ENCODE measurements around the gene LDLR. TPM values are rescaled to one million over a fixed set of nuclear protein-coding genes. Genes with fewer than 3 reads are reported as not detected.

The LDLR gene
- total and polyA plus RNA-seq, 9 donors = 13.9 to 34.3 (median 23.5) TPM

DNA sequence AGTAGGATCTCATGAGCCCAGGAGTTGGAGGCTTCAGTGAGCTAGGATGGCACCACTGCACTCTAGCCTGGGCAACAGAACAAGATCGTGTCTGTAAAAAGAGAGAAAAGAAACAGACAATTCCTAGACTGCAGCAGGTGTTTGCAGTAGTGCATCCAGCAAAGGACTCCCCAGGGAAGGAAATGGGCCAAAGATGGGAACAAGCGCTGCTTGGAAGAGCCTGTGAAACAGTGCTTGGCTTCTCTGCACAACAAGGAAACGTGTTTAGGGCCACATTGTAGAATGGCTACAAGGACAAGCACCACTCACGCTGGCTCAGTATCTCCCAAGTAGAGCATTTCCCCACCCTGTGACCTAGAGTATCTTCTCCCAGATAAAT, 35.5 kb upstream of the LDLR start:
- H3K4me1 ChIP-seq (ENCODE audit: control insufficient read depth, insufficient read depth, low read length) = peaks cover 19% of the 10 kb centered on the region
- H3K27me3 ChIP-seq (ENCODE audit: control insufficient read depth, insufficient read depth, low read length) = no peaks in the 10 kb centered on the region
- 35% methylated on average over 4 of the region's 4 CpGs for WGBS (ENCODE audit: insufficient coverage)
- peaks cover 72% of the 10 kb centered on the region for H3K36me3 ChIP-seq (ENCODE audit: control insufficient read depth, insufficient read depth, low read length)
- DNase-seq = peak; percentile 85
- no peaks in the 10 kb centered on the region for H3K9me3 ChIP-seq (replicated peaks; ENCODE audit: control insufficient read depth, low read depth, low read length)
- H3K4me3 ChIP-seq (ENCODE audit: low read length) = no peak overlapping the region
- H3K27ac ChIP-seq (ENCODE audit: low read length) = no peak overlapping the region

DNA sequence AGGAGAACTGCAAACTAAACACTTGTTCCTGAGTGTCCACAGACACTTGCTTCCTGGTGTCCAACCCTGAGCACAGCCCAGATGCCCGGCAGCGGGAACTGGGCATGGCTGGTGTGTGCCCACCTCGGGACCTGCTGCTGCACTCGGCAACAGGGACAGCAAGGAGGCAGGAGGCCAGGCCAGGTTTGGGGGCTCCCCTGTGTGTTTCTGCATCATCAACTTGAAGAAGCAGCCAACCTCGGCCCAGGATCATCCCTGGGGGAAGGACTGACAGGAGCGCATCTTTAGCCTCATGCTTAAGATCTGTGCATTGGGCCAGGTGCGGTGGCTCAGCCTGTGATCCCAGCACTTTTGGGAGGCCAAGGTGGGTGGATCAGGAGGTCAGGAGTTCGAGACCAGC, 35.1 kb upstream of the LDLR start:
- WGBS (ENCODE audit: insufficient coverage) = 67% methylated on average over 7 of the region's 8 CpGs
- Histone ChIP-seq H3K27ac (ENCODE audit: low read length) (no peak overlapping the region), H3K36me3 (ENCODE audit: control insufficient read depth, insufficient read depth, low read length) (peaks cover 71% of the 10 kb centered on the region), H3K27me3 (ENCODE audit: control insufficient read depth, insufficient read depth, low read length) (no peaks in the 10 kb centered on the region), H3K4me3 (ENCODE audit: low read length) (no peak overlapping the region), H3K4me1 (ENCODE audit: control insufficient read depth, insufficient read depth, low read length) (peaks cover 15% of the 10 kb centered on the region), H3K9me3 (replicated peaks; ENCODE audit: control insufficient read depth, low read depth, low read length) (no peaks in the 10 kb centered on the region)
- no peak for DNase-seq

GRCh38 chr19:11054628-11055027, 34.6 kb upstream of the LDLR start:
- H3K4me3 ChIP-seq (ENCODE audit: low read length) = no peak overlapping the region
- H3K27ac ChIP-seq (ENCODE audit: low read length) = no peak overlapping the region
- peaks cover 71% of the 10 kb centered on the region for H3K36me3 ChIP-seq (ENCODE audit: control insufficient read depth, insufficient read depth, low read length)
- no peaks in the 10 kb centered on the region for H3K9me3 ChIP-seq (replicated peaks; ENCODE audit: control insufficient read depth, low read depth, low read length)
- no peaks in the 10 kb centered on the region for H3K27me3 ChIP-seq (ENCODE audit: control insufficient read depth, insufficient read depth, low read length)
- no peak for DNase-seq
- WGBS (ENCODE audit: insufficient coverage) = 86% methylated on average over 6 of the region's 8 CpGs
- H3K4me1 ChIP-seq (ENCODE audit: control insufficient read depth, insufficient read depth, low read length) = peaks cover 10% of the 10 kb centered on the region

DNA sequence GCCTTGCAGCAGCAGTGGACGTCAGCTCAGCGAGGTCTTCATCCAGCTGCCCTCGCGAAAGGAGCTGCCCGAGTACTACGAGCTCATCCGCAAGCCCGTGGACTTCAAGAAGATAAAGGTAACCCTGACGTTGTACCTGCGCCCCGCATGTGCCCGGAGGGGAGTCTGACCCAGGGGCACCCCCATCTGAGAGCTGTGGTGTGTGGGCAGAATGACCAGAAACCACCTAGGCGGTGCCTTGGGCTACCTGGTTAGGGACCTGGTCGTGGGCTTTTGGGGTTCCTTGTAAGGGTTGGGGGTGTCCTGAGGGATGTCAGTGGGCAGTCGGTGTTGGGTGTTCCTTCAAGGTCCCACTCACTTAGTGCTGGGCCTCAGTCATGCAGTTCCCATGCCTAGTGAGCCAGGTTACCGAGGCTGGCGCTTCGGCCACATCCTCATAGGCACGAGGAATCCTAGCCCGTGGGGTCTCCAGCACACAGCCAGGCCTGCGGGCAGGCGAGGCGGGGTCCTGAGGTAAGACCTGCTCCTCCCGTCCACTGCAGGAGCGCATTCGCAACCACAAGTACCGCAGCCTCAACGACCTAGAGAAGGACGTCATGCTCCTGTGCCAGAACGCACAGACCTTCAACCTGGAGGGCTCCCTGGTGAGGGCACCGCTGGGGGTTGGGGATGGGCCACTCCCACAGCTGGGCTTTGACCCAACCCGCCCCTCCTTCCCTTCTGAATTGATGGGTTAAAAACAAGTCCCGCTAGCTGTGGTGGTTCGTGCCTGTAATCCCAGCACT, 30.8 kb upstream of the LDLR start:
- no peak for DNase-seq

GRCh38 chr19:11059511-11060358, 29.5 kb upstream of the LDLR start:
- peaks cover under 1% of the 10 kb centered on the region for H3K4me1 ChIP-seq (ENCODE audit: control insufficient read depth, insufficient read depth, low read length)
- H3K9me3 ChIP-seq (replicated peaks; ENCODE audit: control insufficient read depth, low read depth, low read length) = no peaks in the 10 kb centered on the region
- no peak overlapping the region for H3K4me3 ChIP-seq (ENCODE audit: low read length)
- WGBS (ENCODE audit: insufficient coverage) = 92% methylated on average over 38 of the region's 43 CpGs
- peaks cover 69% of the 10 kb centered on the region for H3K36me3 ChIP-seq (ENCODE audit: control insufficient read depth, insufficient read depth, low read length)
- H3K27me3 ChIP-seq (ENCODE audit: control insufficient read depth, insufficient read depth, low read length) = no peaks in the 10 kb centered on the region
- no peak for DNase-seq
- no peak overlapping the region for H3K27ac ChIP-seq (ENCODE audit: low read length)

More for the DNA sequence above, 30.8 kb upstream of the LDLR start:
- Histone ChIP-seq H3K27ac (ENCODE audit: low read length) (no peak overlapping the region), H3K4me3 (ENCODE audit: low read length) (no peak overlapping the region), H3K27me3 (ENCODE audit: control insufficient read depth, insufficient read depth, low read length) (no peaks in the 10 kb centered on the region), H3K36me3 (ENCODE audit: control insufficient read depth, insufficient read depth, low read length) (peaks cover 77% of the 10 kb centered on the region), H3K4me1 (ENCODE audit: control insufficient read depth, insufficient read depth, low read length) (peaks cover 6% of the 10 kb centered on the region), H3K9me3 (replicated peaks; ENCODE audit: control insufficient read depth, low read depth, low read length) (no peaks in the 10 kb centered on the region)
- 96% methylated on average over 24 of the region's 34 CpGs for WGBS (ENCODE audit: insufficient coverage)

DNA sequence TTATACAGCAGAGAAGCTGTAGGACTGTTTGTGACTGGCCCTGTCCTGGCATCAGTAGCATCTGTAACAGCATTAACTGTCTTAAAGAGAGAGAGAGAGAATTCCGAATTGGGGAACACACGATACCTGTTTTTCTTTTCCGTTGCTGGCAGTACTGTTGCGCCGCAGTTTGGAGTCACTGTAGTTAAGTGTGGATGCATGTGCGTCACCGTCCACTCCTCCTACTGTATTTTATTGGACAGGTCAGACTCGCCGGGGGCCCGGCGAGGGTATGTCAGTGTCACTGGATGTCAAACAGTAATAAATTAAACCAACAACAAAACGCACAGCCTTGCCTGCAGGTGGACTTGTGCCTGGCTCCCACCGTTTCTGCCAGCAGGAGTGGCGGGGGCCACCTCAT, 27.3 kb upstream of the LDLR start:
- no peak overlapping the region for H3K27ac ChIP-seq (ENCODE audit: low read length)
- no peak overlapping the region for H3K4me3 ChIP-seq (ENCODE audit: low read length)
- no peaks in the 10 kb centered on the region for H3K27me3 ChIP-seq (ENCODE audit: control insufficient read depth, insufficient read depth, low read length)
- peaks cover 70% of the 10 kb centered on the region for H3K36me3 ChIP-seq (ENCODE audit: control insufficient read depth, insufficient read depth, low read length)
- H3K4me1 ChIP-seq (ENCODE audit: control insufficient read depth, insufficient read depth, low read length) = peaks cover 5% of the 10 kb centered on the region
- DNase-seq = no peak
- no peaks in the 10 kb centered on the region for H3K9me3 ChIP-seq (replicated peaks; ENCODE audit: control insufficient read depth, low read depth, low read length)
- 66% methylated on average over 4 of the region's 14 CpGs for WGBS (ENCODE audit: insufficient coverage)

GRCh38 chr19:11063434-11063833, 25.8 kb upstream of the LDLR start:
- Histone ChIP-seq H3K9me3 (replicated peaks; ENCODE audit: control insufficient read depth, low read depth, low read length) (peaks cover 5% of the 10 kb centered on the region), H3K27ac (ENCODE audit: low read length) (no peak overlapping the region), H3K27me3 (ENCODE audit: control insufficient read depth, insufficient read depth, low read length) (no peaks in the 10 kb centered on the region), H3K36me3 (ENCODE audit: control insufficient read depth, insufficient read depth, low read length) (peaks cover 72% of the 10 kb centered on the region), H3K4me3 (ENCODE audit: low read length) (no peak overlapping the region), H3K4me1 (ENCODE audit: control insufficient read depth, insufficient read depth, low read length) (peaks cover 5% of the 10 kb centered on the region)
- no peak for DNase-seq
- WGBS (ENCODE audit: insufficient coverage) = no CpG with 5 or more reads among the region's 3 CpGs

DNA sequence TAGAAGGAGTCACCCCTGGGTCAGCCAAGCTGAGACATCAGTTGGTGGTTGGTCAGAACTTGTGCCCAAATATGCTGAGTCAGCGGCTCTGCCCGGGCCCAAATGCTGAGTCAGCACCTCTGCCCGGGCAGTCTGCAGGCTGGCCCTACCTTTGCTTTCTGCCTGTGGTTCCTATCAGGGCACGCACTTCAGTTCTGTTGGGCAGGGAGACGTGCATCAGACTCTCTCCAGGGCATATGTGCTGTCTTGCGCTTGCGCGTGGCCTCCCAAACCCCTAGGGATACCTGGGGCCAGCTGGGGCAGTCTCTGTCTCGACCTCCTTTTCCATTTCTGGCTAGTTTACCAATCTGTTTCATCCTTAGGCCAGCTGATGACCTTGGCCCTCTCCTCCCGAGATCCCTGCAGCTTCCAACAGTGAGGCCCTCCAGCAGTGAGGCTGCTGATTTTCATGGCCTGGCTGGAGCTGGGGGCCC, 24.4 kb upstream of the LDLR start:
- Histone ChIP-seq H3K9me3 (replicated peaks; ENCODE audit: control insufficient read depth, low read depth, low read length) (peaks cover 5% of the 10 kb centered on the region), H3K27me3 (ENCODE audit: control insufficient read depth, insufficient read depth, low read length) (no peaks in the 10 kb centered on the region), H3K4me3 (ENCODE audit: low read length) (no peak overlapping the region), H3K27ac (ENCODE audit: low read length) (no peak overlapping the region), H3K36me3 (ENCODE audit: control insufficient read depth, insufficient read depth, low read length) (peaks cover 59% of the 10 kb centered on the region), H3K4me1 (ENCODE audit: control insufficient read depth, insufficient read depth, low read length) (peaks cover 11% of the 10 kb centered on the region)
- 76% methylated on average over 10 of the region's 10 CpGs for WGBS (ENCODE audit: insufficient coverage)
- no peak for DNase-seq

DNA sequence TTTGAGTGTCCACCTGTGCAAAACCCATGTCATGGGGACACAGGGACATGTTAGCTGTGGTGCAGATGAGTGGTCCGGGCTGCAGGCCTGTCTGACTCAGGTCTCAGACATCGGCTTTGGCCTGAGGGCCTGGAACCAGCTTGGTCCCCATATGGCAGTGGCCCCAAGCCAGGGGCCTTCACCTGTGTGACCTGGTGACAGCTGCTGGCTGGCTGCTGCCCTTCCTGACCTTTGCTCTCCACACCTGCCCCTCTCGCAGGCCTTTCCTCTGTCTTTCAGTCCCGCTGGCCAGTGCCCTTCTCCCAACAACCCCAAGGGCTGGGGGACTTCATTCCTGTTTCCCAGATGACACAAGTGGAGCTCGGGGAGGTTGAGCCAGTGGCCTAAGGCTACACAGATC, 22.9 kb upstream of the LDLR start:
- Histone ChIP-seq H3K9me3 (replicated peaks; ENCODE audit: control insufficient read depth, low read depth, low read length) (peaks cover 5% of the 10 kb centered on the region), H3K4me1 (ENCODE audit: control insufficient read depth, insufficient read depth, low read length) (peaks cover 12% of the 10 kb centered on the region), H3K36me3 (ENCODE audit: control insufficient read depth, insufficient read depth, low read length) (peaks cover 46% of the 10 kb centered on the region), H3K4me3 (ENCODE audit: low read length) (no peak overlapping the region), H3K27me3 (ENCODE audit: control insufficient read depth, insufficient read depth, low read length) (no peaks in the 10 kb centered on the region), H3K27ac (ENCODE audit: low read length) (no peak overlapping the region)
- 95% methylated on average over 5 of the region's 5 CpGs for WGBS (ENCODE audit: insufficient coverage)
- no peak for DNase-seq

DNA sequence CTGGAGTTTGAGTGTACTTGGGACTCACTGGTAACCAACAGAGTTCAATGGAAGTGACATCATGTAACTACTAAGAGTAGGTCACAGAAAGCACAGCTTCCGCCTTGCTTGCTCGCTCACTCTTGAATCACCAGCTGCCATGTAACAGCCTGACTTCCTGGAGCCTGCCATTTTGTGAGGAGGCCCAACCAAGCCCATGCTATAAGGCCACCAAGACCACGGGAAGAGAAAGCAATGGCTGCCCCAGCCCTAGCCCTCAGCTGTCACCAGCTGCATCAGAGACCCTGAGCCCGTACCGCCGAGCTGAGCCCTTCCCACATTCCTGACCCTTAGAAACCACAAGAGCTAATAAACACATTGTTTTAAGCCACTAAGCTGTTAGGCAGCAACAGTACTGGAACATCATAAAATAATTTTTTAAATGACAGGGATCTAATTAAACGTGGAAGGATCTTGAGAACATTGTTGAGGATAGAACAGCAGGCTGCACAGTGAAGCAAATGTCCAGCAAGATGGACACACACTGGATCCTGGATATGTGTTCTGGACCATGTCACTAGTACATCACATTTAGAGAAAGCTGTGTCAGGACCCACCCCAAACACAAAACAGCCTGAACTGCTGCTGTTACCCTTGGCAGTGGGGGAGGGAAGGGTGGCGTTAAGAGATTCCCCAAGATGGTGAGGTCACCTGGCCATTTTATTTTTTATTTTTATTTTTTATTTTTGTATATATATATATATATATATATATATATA, 21.7 kb upstream of the LDLR start:
- Histone ChIP-seq H3K9me3 (replicated peaks; ENCODE audit: control insufficient read depth, low read depth, low read length) (peaks cover 5% of the 10 kb centered on the region), H3K36me3 (ENCODE audit: control insufficient read depth, insufficient read depth, low read length) (peaks cover 34% of the 10 kb centered on the region), H3K27me3 (ENCODE audit: control insufficient read depth, insufficient read depth, low read length) (no peaks in the 10 kb centered on the region), H3K4me3 (ENCODE audit: low read length) (no peak overlapping the region), H3K4me1 (ENCODE audit: control insufficient read depth, insufficient read depth, low read length) (peaks cover 12% of the 10 kb centered on the region), H3K27ac (ENCODE audit: low read length) (no peak overlapping the region)
- DNase-seq = no peak
- WGBS (ENCODE audit: insufficient coverage) = 94% methylated on average over 2 of the region's 8 CpGs
